Mammary epithelial cell (primary cell): Measurements from ENCODE around the gene EEPD1.

Experiments
- CTCF ChIP-seq, 2 donors: IDR thresholded peaks in 1 of 2; conservative IDR thresholded peaks in 1 of 2; 2 replicates each; pipeline ENCODE4 v1.5.1; 2011 to 2012; ENCODE audit warnings: inconsistent platforms in 2 of 2, low read length in 2 of 2, mild to moderate bottlenecking in 2 of 2, control low read depth in 1 of 2, low read depth in 1 of 2; ENCODE audit not compliant: insufficient read depth in 1 of 2; ENCODE audit errors: extremely low read depth in 1 of 2
- EZH2 ChIP-seq: IDR thresholded peaks from 2 replicates; pipeline ENCODE4 v1.6.1; 2012; ENCODE audit warnings: low read length, inconsistent platforms, borderline replicate concordance

GRCh38 chr7:36153571-36154097, 580 bp downstream of the EEPD1 start:
- TF ChIP-seq EZH2 (no peak), CTCF (conservative IDR thresholded peaks at IDR 0.05 in 1 of 2, IDR thresholded peaks at IDR 0.05 in 1 of 2; ENCODE audit: extremely low read depth in 1 of 2, insufficient read depth in 1 of 2, low read depth in 1 of 2, low read length in 2 of 2) (no peak)
